ENCODE measurements around the gene C12orf76. TPM values are rescaled to one million over a fixed set of nuclear protein-coding genes. Genes with fewer than 3 reads are reported as not detected.
"Not testable (repeated sequence)": the region's sequence is repeated elsewhere in the genome, so short reads cannot be mapped to it uniquely, and the experiment has no call there.

C12orf76 gene
- polyA plus RNA-seq, 1 of the 3 experiments (the other 2 are of a cell fraction): 29.2 TPM

- H3K9me2 ChIP-seq; H3K9me3 ChIP-seq; H3K79me2 ChIP-seq (ENCODE audit: insufficient read depth); H3K4me3 ChIP-seq (ENCODE audit: low read depth in 2 of 2, low read length in 1 of 2); H4K20me1 ChIP-seq (ENCODE audit: insufficient read depth); H3K36me3 ChIP-seq (replicated peaks in 1 of 2; ENCODE audit: control insufficient read depth in 1 of 2, insufficient read depth in 2 of 2, low read length in 1 of 2); H3K27me3 ChIP-seq (ENCODE audit: insufficient read depth); DNase-seq; POLR2A ChIA-PET: not testable (repeated sequence)
- TF ChIP-seq, protein P1, sequence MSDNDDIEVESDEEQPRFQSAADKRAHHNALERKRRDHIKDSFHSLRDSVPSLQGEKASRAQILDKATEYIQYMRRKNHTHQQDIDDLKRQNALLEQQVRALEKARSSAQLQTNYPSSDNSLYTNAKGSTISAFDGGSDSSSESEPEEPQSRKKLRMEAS (IDR thresholded peaks at IDR 0.05; ENCODE audit: low read depth): peak; percentile 42; the same call in 1 of the 2 replicates
- TF ChIP-seq FOSL2 (IDR thresholded peaks at IDR 0.05; ENCODE audit: borderline replicate concordance, low read depth) (peak; percentile 68), JUND (IDR thresholded peaks at IDR 0.05) (peak; percentile 65), TCF12 (IDR thresholded peaks at IDR 0.05) (peak; percentile 76), EP300 (IDR thresholded peaks at IDR 0.05; ENCODE audit: borderline replicate concordance in 1 of 2, low read depth in 1 of 2, low read length in 1 of 2) (0 out of 4 replicates have a peak, but pooled peaks of 1 of the 2 experiments have one; percentile 50)
- TF ChIP-seq, protein P2, sequence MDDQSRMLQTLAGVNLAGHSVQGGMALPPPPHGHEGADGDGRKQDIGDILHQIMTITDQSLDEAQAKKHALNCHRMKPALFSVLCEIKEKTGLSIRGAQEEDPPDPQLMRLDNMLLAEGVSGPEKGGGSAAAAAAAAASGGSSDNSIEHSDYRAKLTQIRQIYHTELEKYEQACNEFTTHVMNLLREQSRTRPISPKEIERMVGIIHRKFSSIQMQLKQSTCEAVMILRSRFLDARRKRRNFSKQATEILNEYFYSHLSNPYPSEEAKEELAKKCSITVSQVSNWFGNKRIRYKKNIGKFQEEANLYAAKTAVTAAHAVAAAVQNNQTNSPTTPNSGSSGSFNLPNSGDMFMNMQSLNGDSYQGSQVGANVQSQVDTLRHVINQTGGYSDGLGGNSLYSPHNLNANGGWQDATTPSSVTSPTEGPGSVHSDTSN (IDR thresholded peaks at IDR 0.05): peak; percentile 70; the same call in 1 of the 2 replicates
- 22% methylated on average over 11 of the region's 11 CpGs for WGBS (ENCODE audit: low lambda C conversion rate)
- CTCF ChIA-PET: interaction anchor here (1.3 kb wide), 1 partner anchor 22 kb away, joined by 3 read pairs; no protein-coding TSS in a partner anchor
- Histone ChIP-seq H2AFZ (ENCODE audit: low read depth) (0 out of 2 replicates have a peak overlapping the region, but pooled peaks have one; percentile 7), H3K27ac (ENCODE audit: low read depth in 2 of 2, low read length in 1 of 2) (peak overlapping the region in 1 of 2 experiments; percentile 88; a peak in 2 of 4 replicates), H3K9ac (peak overlapping the region; percentile 35; the same call in 1 of the 2 replicates), H3K4me1 (ENCODE audit: control insufficient read depth in 1 of 2, insufficient read depth in 2 of 2, low read depth in 1 of 2, low read length in 1 of 2) (peaks cover 0 to 22% of the 10 kb centered on the region in 2 experiments; a peak in 2 of 4 replicates), H3F3A (replicated peaks; ENCODE audit: insufficient read depth) (peaks cover 16% of the 10 kb centered on the region), H3K4me2 (peak overlapping the region; percentile 73)
These were observed 7.3 kb upstream of the C12orf76 start for GRCh38 chr12:110055375-110056352.

GRCh38 chr12:110050927-110051326 is 2.6 kb upstream of the C12orf76 start:
- TF ChIP-seq NRF1 (IDR thresholded peaks at IDR 0.05; ENCODE audit: low read depth, low read length) (no peak), YY1 (IDR thresholded peaks at IDR 0.05; ENCODE audit: low read depth) (no peak), ELF1 (IDR thresholded peaks at IDR 0.05) (no peak), SMC3 (IDR thresholded peaks at IDR 0.05; ENCODE audit: low read depth, low read length) (no peak), TAF1 (IDR thresholded peaks at IDR 0.05; ENCODE audit: borderline replicate concordance, low read depth, low read length) (no peak), GATA2 (CRISPR knock-in tag; IDR thresholded peaks at IDR 0.05) (no peak), REST (IDR thresholded peaks at IDR 0.05; ENCODE audit: low read depth, low read length) (no peak), MXI1 (IDR thresholded peaks at IDR 0.05; ENCODE audit: low read depth, low read length) (no peak)
- Histone ChIP-seq H3K79me2 (ENCODE audit: insufficient read depth) (peaks cover 24% of the 10 kb centered on the region), H4K20me1 (ENCODE audit: insufficient read depth) (no peaks in the 10 kb centered on the region), H3K4me2 (no peak overlapping the region), H3K36me3 (replicated peaks in 1 of 2; ENCODE audit: control insufficient read depth in 1 of 2, insufficient read depth in 2 of 2, low read length in 1 of 2) (no peaks in the 10 kb centered on the region), H3K9me3 (no peaks in the 10 kb centered on the region), H3K4me3 (ENCODE audit: low read depth in 2 of 2, low read length in 1 of 2) (no peak overlapping the region), H2AFZ (ENCODE audit: low read depth) (no peak overlapping the region), H3K27me3 (ENCODE audit: insufficient read depth) (no peaks in the 10 kb centered on the region), H3F3A (replicated peaks; ENCODE audit: insufficient read depth) (peaks cover 18% of the 10 kb centered on the region), H3K27ac (ENCODE audit: low read depth in 2 of 2, low read length in 1 of 2) (no peak overlapping the region), H3K9me2 (no peaks in the 10 kb centered on the region), H3K4me1 (ENCODE audit: control insufficient read depth in 1 of 2, insufficient read depth in 2 of 2, low read depth in 1 of 2, low read length in 1 of 2) (peaks cover 14 to 21% of the 10 kb centered on the region in 2 experiments; a peak in 3 of 4 replicates), H3K9ac (no peak overlapping the region)
- no peak for DNase-seq
- POLR2A ChIA-PET: no interaction called here
- CTCF ChIA-PET: no interaction called here
- 74% methylated on average over 6 of the region's 6 CpGs for WGBS (ENCODE audit: low lambda C conversion rate)

DNA sequence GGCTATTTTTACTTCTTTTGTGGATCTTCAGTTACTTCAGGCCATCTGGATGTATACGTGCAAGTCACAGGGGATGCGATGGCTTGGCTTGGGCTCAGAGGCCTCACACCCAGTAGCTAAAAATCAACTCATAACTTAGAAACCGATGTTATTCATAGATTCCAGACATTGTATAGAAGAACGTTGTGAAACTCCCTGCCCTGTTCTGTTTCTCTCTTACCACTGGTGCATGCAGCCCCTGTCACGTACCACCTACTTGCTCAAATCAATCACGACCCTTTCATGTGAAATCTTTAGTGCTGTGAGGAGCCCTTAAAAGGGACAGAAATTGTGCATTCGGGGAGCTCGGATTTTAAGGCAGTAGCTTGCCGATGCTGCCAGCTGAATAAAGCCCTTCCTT is 1.3 kb upstream of the C12orf76 start:
- H3K36me3 ChIP-seq (replicated peaks in 1 of 2; ENCODE audit: control insufficient read depth in 1 of 2, insufficient read depth in 2 of 2, low read length in 1 of 2); H3K4me2 ChIP-seq; H4K20me1 ChIP-seq (ENCODE audit: insufficient read depth); H3K9me2 ChIP-seq; CTCF ChIA-PET; H3K9me3 ChIP-seq; DNase-seq; H3K27me3 ChIP-seq (ENCODE audit: insufficient read depth); H3F3A ChIP-seq (replicated peaks; ENCODE audit: insufficient read depth); H3K9ac ChIP-seq; H3K4me3 ChIP-seq (ENCODE audit: low read depth in 2 of 2, low read length in 1 of 2); POLR2A ChIA-PET: not testable (repeated sequence)
- peaks cover 14 to 15% of the 10 kb centered on the region in 2 experiments; a peak in 3 of 4 replicates for H3K4me1 ChIP-seq (ENCODE audit: control insufficient read depth in 1 of 2, insufficient read depth in 2 of 2, low read depth in 1 of 2, low read length in 1 of 2)
- H2AFZ ChIP-seq (ENCODE audit: low read depth): 0 out of 2 replicates have a peak overlapping the region, but pooled peaks have one; percentile 3
- WGBS (ENCODE audit: low lambda C conversion rate): 89% methylated on average over 9 of the region's 9 CpGs
- 0 out of 4 replicates have a peak overlapping the region, but pooled peaks of 1 of the 2 experiments have one; percentile 85 for H3K27ac ChIP-seq (ENCODE audit: low read depth in 2 of 2, low read length in 1 of 2)
- H3K79me2 ChIP-seq (ENCODE audit: insufficient read depth): peaks cover 36% of the 10 kb centered on the region
